ENCODE measurements around the gene NFAM1.

NFAM1 gene

GRCh38 chr22:42414021-42414420 is 18.2 kb downstream of the NFAM1 start:
- Histone ChIP-seq H2AFZ (ENCODE audit: low read length, unreplicated experiment) (no peak overlapping the region), H3K79me2 (ENCODE audit: control insufficient read depth, insufficient read depth, low read length, unreplicated experiment) (no peaks in the 10 kb centered on the region), H3K4me1 (ENCODE audit: control insufficient read depth, insufficient read depth, low read length, unreplicated experiment) (peaks cover 4% of the 10 kb centered on the region), H3K27me3 (ENCODE audit: insufficient read depth, low read length) (no peaks in the 10 kb centered on the region), H3K4me3 (ENCODE audit: low read depth, low read length) (no peak overlapping the region), H3K36me3 (ENCODE audit: insufficient read depth, low read length) (no peaks in the 10 kb centered on the region), H3K27ac (ENCODE audit: low read depth, low read length) (no peak overlapping the region)

- Histone ChIP-seq H3K79me2 (ENCODE audit: control insufficient read depth, insufficient read depth, low read length, unreplicated experiment) (no peaks in the 10 kb centered on the region), H2AFZ (ENCODE audit: low read length, unreplicated experiment) (no peak overlapping the region), H3K36me3 (ENCODE audit: insufficient read depth, low read length) (no peaks in the 10 kb centered on the region), H3K27ac (ENCODE audit: low read depth, low read length) (no peak overlapping the region), H3K4me3 (ENCODE audit: low read depth, low read length) (no peak overlapping the region), H3K4me1 (ENCODE audit: control insufficient read depth, insufficient read depth, low read length, unreplicated experiment) (no peaks in the 10 kb centered on the region), H3K27me3 (ENCODE audit: insufficient read depth, low read length) (no peaks in the 10 kb centered on the region)
Observed at GRCh38 chr22:42412744-42413333, 19.4 kb downstream of the NFAM1 start.

- Histone ChIP-seq H3K79me2 (ENCODE audit: control insufficient read depth, insufficient read depth, low read length, unreplicated experiment) (no peaks in the 10 kb centered on the region), H3K27ac (ENCODE audit: low read depth, low read length) (no peak overlapping the region), H3K4me3 (ENCODE audit: low read depth, low read length) (no peak overlapping the region), H3K36me3 (ENCODE audit: insufficient read depth, low read length) (no peaks in the 10 kb centered on the region), H3K27me3 (ENCODE audit: insufficient read depth, low read length) (no peaks in the 10 kb centered on the region), H2AFZ (ENCODE audit: low read length, unreplicated experiment) (no peak overlapping the region), H3K4me1 (ENCODE audit: control insufficient read depth, insufficient read depth, low read length, unreplicated experiment) (no peaks in the 10 kb centered on the region)
Observed at GRCh38 chr22:42410708-42411107, 21.5 kb downstream of the NFAM1 start.

GRCh38 chr22:42408810-42409529 is 23.2 kb downstream of the NFAM1 start:
- no peaks in the 10 kb centered on the region for H3K27me3 ChIP-seq (ENCODE audit: insufficient read depth, low read length)
- H2AFZ ChIP-seq (ENCODE audit: low read length, unreplicated experiment): no peak overlapping the region
- no peaks in the 10 kb centered on the region for H3K4me1 ChIP-seq (ENCODE audit: control insufficient read depth, insufficient read depth, low read length, unreplicated experiment)
- H3K27ac ChIP-seq (ENCODE audit: low read depth, low read length): no peak overlapping the region
- H3K36me3 ChIP-seq (ENCODE audit: insufficient read depth, low read length): no peaks in the 10 kb centered on the region
- H3K79me2 ChIP-seq (ENCODE audit: control insufficient read depth, insufficient read depth, low read length, unreplicated experiment): no peaks in the 10 kb centered on the region
- no peak overlapping the region for H3K4me3 ChIP-seq (ENCODE audit: low read depth, low read length)

- Histone ChIP-seq H3K36me3 (ENCODE audit: insufficient read depth, low read length) (no peaks in the 10 kb centered on the region), H2AFZ (ENCODE audit: low read length, unreplicated experiment) (no peak overlapping the region), H3K4me1 (ENCODE audit: control insufficient read depth, insufficient read depth, low read length, unreplicated experiment) (no peaks in the 10 kb centered on the region), H3K4me3 (ENCODE audit: low read depth, low read length) (no peak overlapping the region), H3K27ac (ENCODE audit: low read depth, low read length) (no peak overlapping the region), H3K27me3 (ENCODE audit: insufficient read depth, low read length) (no peaks in the 10 kb centered on the region), H3K79me2 (ENCODE audit: control insufficient read depth, insufficient read depth, low read length, unreplicated experiment) (no peaks in the 10 kb centered on the region)
Observed at GRCh38 chr22:42408276-42408675, 23.9 kb downstream of the NFAM1 start.

- H3K4me1 ChIP-seq (ENCODE audit: control insufficient read depth, insufficient read depth, low read length, unreplicated experiment): no peaks in the 10 kb centered on the region
- H3K36me3 ChIP-seq (ENCODE audit: insufficient read depth, low read length): no peaks in the 10 kb centered on the region
- H3K27ac ChIP-seq (ENCODE audit: low read depth, low read length): no peak overlapping the region
- no peak overlapping the region for H2AFZ ChIP-seq (ENCODE audit: low read length, unreplicated experiment)
- no peaks in the 10 kb centered on the region for H3K79me2 ChIP-seq (ENCODE audit: control insufficient read depth, insufficient read depth, low read length, unreplicated experiment)
- H3K27me3 ChIP-seq (ENCODE audit: insufficient read depth, low read length): no peaks in the 10 kb centered on the region
- H3K4me3 ChIP-seq (ENCODE audit: low read depth, low read length): no peak overlapping the region
Observed at GRCh38 chr22:42404266-42404665, 27.9 kb downstream of the NFAM1 start.

- Histone ChIP-seq H3K79me2 (ENCODE audit: control insufficient read depth, insufficient read depth, low read length, unreplicated experiment) (no peaks in the 10 kb centered on the region), H3K27ac (ENCODE audit: low read depth, low read length) (no peak overlapping the region), H2AFZ (ENCODE audit: low read length, unreplicated experiment) (no peak overlapping the region), H3K4me3 (ENCODE audit: low read depth, low read length) (no peak overlapping the region), H3K36me3 (ENCODE audit: insufficient read depth, low read length) (no peaks in the 10 kb centered on the region), H3K4me1 (ENCODE audit: control insufficient read depth, insufficient read depth, low read length, unreplicated experiment) (no peaks in the 10 kb centered on the region), H3K27me3 (ENCODE audit: insufficient read depth, low read length) (no peaks in the 10 kb centered on the region)
Observed at GRCh38 chr22:42401535-42402334, 30.5 kb downstream of the NFAM1 start.

GRCh38 chr22:42400811-42401534 is 31.2 kb downstream of the NFAM1 start:
- Histone ChIP-seq H3K4me1 (ENCODE audit: control insufficient read depth, insufficient read depth, low read length, unreplicated experiment) (no peaks in the 10 kb centered on the region), H3K27me3 (ENCODE audit: insufficient read depth, low read length) (no peaks in the 10 kb centered on the region), H3K27ac (ENCODE audit: low read depth, low read length) (no peak overlapping the region), H2AFZ (ENCODE audit: low read length, unreplicated experiment) (no peak overlapping the region), H3K4me3 (ENCODE audit: low read depth, low read length) (no peak overlapping the region), H3K36me3 (ENCODE audit: insufficient read depth, low read length) (no peaks in the 10 kb centered on the region), H3K79me2 (ENCODE audit: control insufficient read depth, insufficient read depth, low read length, unreplicated experiment) (no peaks in the 10 kb centered on the region)

- Histone ChIP-seq H3K4me3 (ENCODE audit: low read depth, low read length) (no peak overlapping the region), H3K27ac (ENCODE audit: low read depth, low read length) (no peak overlapping the region), H2AFZ (ENCODE audit: low read length, unreplicated experiment) (no peak overlapping the region), H3K4me1 (ENCODE audit: control insufficient read depth, insufficient read depth, low read length, unreplicated experiment) (no peaks in the 10 kb centered on the region), H3K79me2 (ENCODE audit: control insufficient read depth, insufficient read depth, low read length, unreplicated experiment) (no peaks in the 10 kb centered on the region), H3K36me3 (ENCODE audit: insufficient read depth, low read length) (no peaks in the 10 kb centered on the region), H3K27me3 (ENCODE audit: insufficient read depth, low read length) (no peaks in the 10 kb centered on the region)
Observed at GRCh38 chr22:42399315-42400271, 32.6 kb downstream of the NFAM1 start.
